GM21381 (cell line): ENCODE results near the gene SAMD5.

ENCODE experiments used
- ATAC-seq: cut with Tn5 transposase; IDR thresholded peaks from one replicate; pipeline ENCODE4 v1.9.1; 2021; ENCODE audit warnings: mild to moderate bottlenecking, moderate library complexity; ENCODE audit not compliant: unreplicated experiment

SAMD5 gene

GRCh38 chr6:147617366-147617765 lies 108.9 kb downstream of the SAMD5 start:
- ATAC-seq: no peak

- no peak for ATAC-seq
Observed at GRCh38 chr6:147618457-147618856, 110.0 kb downstream of the SAMD5 start.

DNA sequence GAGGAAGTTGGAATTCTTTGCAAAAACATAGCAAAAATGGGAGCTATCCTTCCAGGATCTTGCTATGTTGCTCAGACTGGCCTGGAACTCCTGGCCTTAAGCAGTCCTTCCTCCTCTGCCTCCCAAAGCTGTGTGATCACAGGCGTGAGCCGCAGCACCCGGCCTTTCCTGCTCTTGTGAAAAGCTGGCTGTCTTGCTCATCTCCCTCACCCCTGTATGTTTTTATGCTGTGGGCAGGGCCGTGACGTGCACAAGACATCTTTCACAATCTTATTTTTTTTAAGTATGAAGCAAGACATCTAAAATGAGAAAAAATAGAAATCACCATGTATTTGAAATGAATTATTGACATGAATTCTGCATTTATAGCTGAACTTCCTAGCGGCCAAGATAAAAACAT lies 110.4 kb downstream of the SAMD5 start:
- ATAC-seq: no peak
